OCI-LY3 (cell line): ENCODE measurements around the gene ZSWIM6.

ENCODE experiments used
- CTCF ChIP-seq: fragments of 200-600, 300-600 bp; sonication (generic); IDR thresholded peaks from 2 replicates; pipeline ENCODE4 v1.5.1; 2014; ENCODE audit warnings: antibody characterized with exemption, low read length, low read depth
- EZH2phosphoT487 ChIP-seq: fragments of 200-600 bp; shearing (Covaris generic); IDR thresholded peaks from 2 replicates; pipeline ENCODE4 v1.6.1; 2018; ENCODE audit warnings: antibody characterized with exemption, mixed run types, low read depth

- TF ChIP-seq CTCF (no peak), EZH2phosphoT487 (no peak)
Measured at GRCh38 chr5:61455179-61456006, 123.3 kb downstream of the ZSWIM6 start.
